Measurements from ENCODE around the gene METTL26. TPM values are rescaled to one million over a fixed set of nuclear protein-coding genes. Genes with fewer than 3 reads are reported as not detected.
A peak's percentile ranks its signal among the peaks of the same experiment; 100 is the strongest.

METTL26 gene
- total RNA-seq, 3 donors from 2014 or later = 40.3 to 52.4 (median 50.0) TPM

DNA sequence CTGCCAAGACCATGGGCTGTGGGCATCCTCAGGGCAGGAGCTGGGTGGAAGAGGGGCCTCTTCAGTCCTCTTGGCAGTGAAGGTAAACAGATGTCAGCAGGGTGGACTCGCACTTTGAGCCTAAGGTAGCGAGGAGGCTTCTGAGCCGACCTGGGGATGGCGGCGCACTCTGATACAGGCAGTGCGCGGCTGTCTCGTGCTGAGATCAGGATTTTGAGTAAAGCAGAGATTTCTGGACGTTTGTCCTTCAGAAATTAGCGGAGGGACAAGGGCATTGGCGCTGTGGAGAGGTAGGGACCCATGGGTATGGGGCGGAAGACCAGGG lies 39.4 kb downstream of the METTL26 start:
- no peaks in the 10 kb centered on the region for H3K36me3 ChIP-seq (ENCODE audit: low read depth)
- TF ChIP-seq, protein P1, sequence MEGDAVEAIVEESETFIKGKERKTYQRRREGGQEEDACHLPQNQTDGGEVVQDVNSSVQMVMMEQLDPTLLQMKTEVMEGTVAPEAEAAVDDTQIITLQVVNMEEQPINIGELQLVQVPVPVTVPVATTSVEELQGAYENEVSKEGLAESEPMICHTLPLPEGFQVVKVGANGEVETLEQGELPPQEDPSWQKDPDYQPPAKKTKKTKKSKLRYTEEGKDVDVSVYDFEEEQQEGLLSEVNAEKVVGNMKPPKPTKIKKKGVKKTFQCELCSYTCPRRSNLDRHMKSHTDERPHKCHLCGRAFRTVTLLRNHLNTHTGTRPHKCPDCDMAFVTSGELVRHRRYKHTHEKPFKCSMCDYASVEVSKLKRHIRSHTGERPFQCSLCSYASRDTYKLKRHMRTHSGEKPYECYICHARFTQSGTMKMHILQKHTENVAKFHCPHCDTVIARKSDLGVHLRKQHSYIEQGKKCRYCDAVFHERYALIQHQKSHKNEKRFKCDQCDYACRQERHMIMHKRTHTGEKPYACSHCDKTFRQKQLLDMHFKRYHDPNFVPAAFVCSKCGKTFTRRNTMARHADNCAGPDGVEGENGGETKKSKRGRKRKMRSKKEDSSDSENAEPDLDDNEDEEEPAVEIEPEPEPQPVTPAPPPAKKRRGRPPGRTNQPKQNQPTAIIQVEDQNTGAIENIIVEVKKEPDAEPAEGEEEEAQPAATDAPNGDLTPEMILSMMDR (IDR thresholded peaks at IDR 0.05) = no peak
- H3K4me1 ChIP-seq (ENCODE audit: low read depth) = peaks cover 36% of the 10 kb centered on the region
- ATAC-seq (no peak), DNase-seq (no peak)
- no peaks in the 10 kb centered on the region for H3K9me3 ChIP-seq
- intact Hi-C loops (cut with DNase I, micrococcal nuclease) = loop anchor here in 1 of 2 donors (10.0 kb wide), 1 partner anchor 58 kb away; no protein-coding TSS in a partner anchor
- H3K4me3 ChIP-seq = no peak overlapping the region

DNA sequence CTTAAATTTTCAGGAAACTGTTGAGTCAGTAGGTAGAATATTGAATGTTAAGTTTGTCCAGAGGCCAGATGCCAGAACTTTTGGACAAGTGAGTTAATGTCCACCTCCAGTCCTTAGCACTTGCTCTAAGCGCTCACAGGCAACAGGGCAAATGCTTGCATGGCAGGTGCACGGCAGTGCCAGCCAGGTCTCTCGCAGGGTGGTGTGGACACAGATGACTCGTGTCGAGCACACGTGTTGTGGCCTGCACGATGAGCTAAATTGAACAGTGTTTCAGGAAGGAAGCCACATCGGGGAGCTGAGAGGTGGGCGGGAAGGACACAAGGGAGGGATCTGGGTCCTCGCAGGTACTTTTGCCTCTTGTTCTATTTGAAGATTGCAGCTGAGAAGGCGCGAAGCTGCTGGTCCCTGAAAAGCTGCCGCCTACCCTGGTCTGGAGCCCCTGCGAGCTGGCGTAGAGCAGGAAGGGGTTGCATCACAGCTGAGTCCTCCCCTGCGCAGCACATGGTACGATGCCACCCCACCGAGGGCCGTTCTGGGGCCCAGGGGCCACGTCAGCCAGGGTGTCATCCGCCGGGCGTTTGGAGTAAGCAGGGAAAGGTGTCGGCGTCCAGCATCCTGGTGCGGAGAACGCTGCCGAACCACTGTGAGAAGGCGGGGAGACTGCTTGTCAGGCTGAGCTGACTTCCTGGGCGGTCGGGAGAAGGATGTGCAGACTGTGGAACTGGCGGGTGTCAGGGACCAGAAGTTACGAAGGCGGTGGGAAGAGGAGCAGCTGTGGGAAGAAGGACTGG lies 40.0 kb downstream of the METTL26 start:
- Histone ChIP-seq H3K9me3 (no peaks in the 10 kb centered on the region), H3K4me1 (ENCODE audit: low read depth) (peaks cover 42% of the 10 kb centered on the region), H3K4me3 (no peak overlapping the region), H3K36me3 (ENCODE audit: low read depth) (no peaks in the 10 kb centered on the region)
- DNase-seq (no peak), ATAC-seq (no peak)
- TF ChIP-seq, protein P1 (IDR thresholded peaks at IDR 0.05) = no peak
- intact Hi-C loops (cut with DNase I, micrococcal nuclease) = loop anchor here in 1 of 2 donors (10.0 kb wide), 1 partner anchor 59 kb away; no protein-coding TSS in a partner anchor

DNA sequence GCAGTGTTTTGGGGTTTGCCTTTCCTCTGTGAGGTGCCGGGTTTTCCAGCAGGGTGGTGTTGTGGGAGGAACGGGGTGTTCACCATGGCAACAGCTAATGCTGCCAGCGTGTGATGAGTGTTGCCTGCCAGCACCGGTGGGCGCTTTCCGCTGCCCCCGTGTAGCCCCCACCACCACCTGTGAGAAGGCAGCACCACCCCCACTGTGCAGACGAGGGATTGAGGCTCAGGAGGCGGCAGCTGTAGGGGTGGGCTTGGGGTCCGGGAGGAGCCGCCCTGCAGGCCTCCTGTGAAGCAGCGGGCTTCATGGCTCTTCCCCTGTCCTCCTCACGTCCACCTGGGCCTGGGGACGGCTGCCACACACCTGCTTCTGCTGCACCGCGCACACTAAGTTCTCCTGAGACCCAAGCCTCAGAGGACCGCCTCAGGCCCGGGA lies 41.0 kb downstream of the METTL26 start:
- no peak for DNase-seq
- intact Hi-C loops (cut with DNase I, micrococcal nuclease) = loop anchor here in 1 of 2 donors (10.0 kb wide), 1 partner anchor 60 kb away; no protein-coding TSS in a partner anchor
- Histone ChIP-seq H3K36me3 (ENCODE audit: low read depth) (no peaks in the 10 kb centered on the region), H3K4me1 (ENCODE audit: low read depth) (peaks cover 43% of the 10 kb centered on the region), H3K9me3 (no peaks in the 10 kb centered on the region), H3K4me3 (no peak overlapping the region)
- TF ChIP-seq, protein P1 (IDR thresholded peaks at IDR 0.05) = no peak
- ATAC-seq = no peak

DNA sequence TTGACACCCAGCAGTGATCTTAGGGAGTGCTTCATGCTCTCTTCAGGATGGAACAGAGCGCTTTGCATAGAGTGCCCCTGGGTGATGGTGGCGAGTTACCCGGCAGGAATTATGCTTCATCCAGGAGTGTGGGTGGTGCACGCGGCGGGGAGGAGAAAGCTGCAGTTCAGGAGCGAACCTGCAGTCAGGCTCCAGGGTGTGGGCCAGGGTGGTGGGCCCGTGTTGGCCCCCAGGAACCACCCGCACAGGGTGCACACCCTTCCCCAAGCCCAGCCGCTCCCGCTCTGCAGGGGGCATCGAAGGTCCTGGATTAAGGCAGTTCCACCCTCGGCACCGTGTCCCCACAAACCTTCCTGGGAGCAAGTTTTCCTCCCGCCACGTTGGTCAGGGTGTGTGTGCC lies 42.3 kb downstream of the METTL26 start:
- DNase-seq (peak in 2 of 3 donors; percentile 62 to 63), ATAC-seq (no peak)
- intact Hi-C loops (cut with DNase I, micrococcal nuclease) = loop anchor here in 1 of 2 donors (10.0 kb wide), 1 partner anchor 61 kb away; no protein-coding TSS in a partner anchor
- Histone ChIP-seq H3K4me1 (ENCODE audit: low read depth) (peaks cover 43% of the 10 kb centered on the region), H3K36me3 (ENCODE audit: low read depth) (no peaks in the 10 kb centered on the region), H3K4me3 (no peak overlapping the region), H3K9me3 (no peaks in the 10 kb centered on the region)
- TF ChIP-seq, protein P1 (IDR thresholded peaks at IDR 0.05) = no peak

DNA sequence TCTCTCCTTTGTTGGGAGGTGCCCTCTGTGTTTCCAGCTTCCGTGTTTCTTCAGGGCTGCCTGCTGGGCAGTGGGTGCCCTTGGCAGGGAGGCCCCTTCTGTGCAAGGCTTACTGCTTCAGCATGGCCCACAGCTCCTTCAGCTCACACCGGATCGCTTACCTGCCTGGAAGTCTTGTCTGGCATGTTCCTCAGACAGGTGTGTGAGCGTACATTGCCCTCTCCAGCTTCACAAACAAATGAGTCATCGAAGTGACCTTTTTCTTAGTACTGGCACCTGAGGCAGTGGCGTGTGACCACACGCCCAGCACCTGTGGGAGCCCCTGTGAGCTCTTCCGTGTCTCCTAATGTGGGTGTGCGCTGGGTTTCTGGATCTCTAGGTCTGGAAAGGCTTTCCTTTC lies 42.7 kb downstream of the METTL26 start:
- Histone ChIP-seq H3K9me3 (no peaks in the 10 kb centered on the region), H3K36me3 (ENCODE audit: low read depth) (no peaks in the 10 kb centered on the region), H3K4me3 (no peak overlapping the region), H3K4me1 (ENCODE audit: low read depth) (peaks cover 43% of the 10 kb centered on the region)
- DNase-seq (peak; percentile 69 to 74 (median 71)), ATAC-seq (peak; percentile 60)
- intact Hi-C loops (cut with DNase I, micrococcal nuclease) = loop anchor here in 1 of 2 donors (10.0 kb wide), 1 partner anchor 61 kb away; no protein-coding TSS in a partner anchor
- TF ChIP-seq, protein P1 (IDR thresholded peaks at IDR 0.05) = no peak

Measured in mucosa of descending colon (tissue), 3 donors.